Peyer's patch (tissue), 4 donors: ENCODE measurements around the gene SLC25A48. TPM values are rescaled to one million over a fixed set of nuclear protein-coding genes. Genes with fewer than 3 reads are reported as not detected.
"Not testable (repeated sequence)": the region's sequence is repeated elsewhere in the genome, so short reads cannot be mapped to it uniquely, and the experiment has no call there.

Source experiments
- DNase-seq, 3 donors: peaks; one replicate each; pipeline ENCODE4 v3.0.0-alpha.2; 2017 to 2019
- H3K27ac ChIP-seq, 4 donors: fragments of 200-600 bp; sonication (generic); one replicate each; pipeline ENCODE4 v1.5.1; 2016 to 2019
- H3K27me3 ChIP-seq, 2 donors: fragments of 200-600 bp; sonication (generic); one replicate each; pipeline ENCODE4 v1.5.1; 2019
- H3K36me3 ChIP-seq, 3 donors: fragments of 200-600 bp; sonication (generic); one replicate each; pipeline ENCODE4 v1.5.1; 2016 to 2019
- H3K4me1 ChIP-seq, 4 donors: fragments of 200-600 bp; sonication (generic); one replicate each; pipeline ENCODE4 v1.5.1; 2016 to 2019
- H3K4me3 ChIP-seq, 4 donors: fragments of 200-600 bp; sonication (generic); 1 replicate in 3 of 4; 2 replicates in 1 of 4; pipeline ENCODE4 v1.5.1; 2016 to 2019; ENCODE audit warnings: mild to moderate bottlenecking in 1 of 4
- H3K9me3 ChIP-seq, 4 donors: fragments of 200-600 bp; sonication (generic); one replicate each; pipeline ENCODE4 v1.5.1; 2016 to 2019; ENCODE audit warnings: mild to moderate bottlenecking in 1 of 4
- CTCF ChIP-seq, 6 experiments: fragments of 450-650 bp in 4 of 6; fragments of 200-600 bp in 2 of 6; sonication (generic) in 1 of 6; IDR thresholded peaks; one replicate each; pipeline ENCODE4 v1.5.1; 2017 to 2019; ENCODE audit warnings: antibody characterized with exemption in 6 of 6, mild to moderate bottlenecking in 3 of 6, moderate library complexity in 1 of 6
- POLR2A ChIP-seq, 2 donors: fragments of 450-650 bp; IDR thresholded peaks; one replicate each; pipeline ENCODE4 v1.5.1; 2017; ENCODE audit warnings: antibody characterized with exemption in 2 of 2, mild to moderate bottlenecking in 2 of 2, moderate library complexity in 2 of 2
- total RNA-seq, 4 donors: library from RNA; depleted of rRNA; stranded (reverse); fragments of >200 nt; gene quantifications; one replicate each; pipeline ENCODE4 v1.1.0, GENCODE V29; 2016

The SLC25A48 gene
- total RNA-seq, 4 donors from 2014 or later = 8.3 to 11.6 (median 10.3) TPM

DNA sequence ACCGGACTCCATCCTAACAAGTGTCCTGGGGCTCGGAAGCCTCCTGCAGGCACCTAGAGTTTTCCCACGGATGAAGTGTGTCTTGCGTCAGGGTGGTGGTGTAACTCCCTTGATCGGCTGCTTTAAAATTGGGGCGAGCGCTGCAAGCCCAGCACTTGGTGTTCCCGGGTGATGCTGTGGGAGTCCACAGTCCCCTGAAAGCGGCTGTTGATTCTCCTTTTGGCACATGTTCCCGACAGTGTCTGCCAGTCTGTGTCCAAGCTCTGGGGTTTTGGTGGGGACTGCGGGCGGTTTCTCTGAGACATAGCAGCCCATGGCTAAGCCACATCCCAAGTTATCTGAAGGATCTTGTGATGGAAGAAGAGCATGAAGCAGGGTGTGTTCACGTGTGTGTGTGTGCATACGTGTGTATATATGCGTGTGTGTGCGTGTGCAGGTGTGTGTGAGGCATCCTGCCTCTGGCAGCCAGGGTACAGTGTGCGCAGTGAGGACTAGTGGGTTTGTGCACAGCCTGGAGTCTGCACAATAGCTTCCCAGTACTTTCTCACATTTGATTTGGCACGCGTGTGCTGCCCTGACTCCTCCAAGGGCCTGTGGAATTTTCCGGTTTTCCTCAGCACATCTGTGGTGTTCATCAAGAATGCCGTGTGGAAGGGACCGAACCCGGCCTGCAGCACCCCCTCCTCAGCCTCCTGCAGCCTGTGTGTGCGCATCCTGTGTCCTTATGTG lies 16.9 kb downstream of the SLC25A48 start:
- Histone ChIP-seq H3K4me1 (no peaks in the 10 kb centered on the region), H3K4me3 (no peak overlapping the region), H3K36me3 (no peaks in the 10 kb centered on the region), H3K27me3 (no peaks in the 10 kb centered on the region), H3K9me3 (no peaks in the 10 kb centered on the region), H3K27ac (no peak overlapping the region)
- DNase-seq = peak in 2 of 3 donors; percentile 22 to 31
- no peak for TF ChIP-seq POLR2A (IDR thresholded peaks at IDR 0.05)

DNA sequence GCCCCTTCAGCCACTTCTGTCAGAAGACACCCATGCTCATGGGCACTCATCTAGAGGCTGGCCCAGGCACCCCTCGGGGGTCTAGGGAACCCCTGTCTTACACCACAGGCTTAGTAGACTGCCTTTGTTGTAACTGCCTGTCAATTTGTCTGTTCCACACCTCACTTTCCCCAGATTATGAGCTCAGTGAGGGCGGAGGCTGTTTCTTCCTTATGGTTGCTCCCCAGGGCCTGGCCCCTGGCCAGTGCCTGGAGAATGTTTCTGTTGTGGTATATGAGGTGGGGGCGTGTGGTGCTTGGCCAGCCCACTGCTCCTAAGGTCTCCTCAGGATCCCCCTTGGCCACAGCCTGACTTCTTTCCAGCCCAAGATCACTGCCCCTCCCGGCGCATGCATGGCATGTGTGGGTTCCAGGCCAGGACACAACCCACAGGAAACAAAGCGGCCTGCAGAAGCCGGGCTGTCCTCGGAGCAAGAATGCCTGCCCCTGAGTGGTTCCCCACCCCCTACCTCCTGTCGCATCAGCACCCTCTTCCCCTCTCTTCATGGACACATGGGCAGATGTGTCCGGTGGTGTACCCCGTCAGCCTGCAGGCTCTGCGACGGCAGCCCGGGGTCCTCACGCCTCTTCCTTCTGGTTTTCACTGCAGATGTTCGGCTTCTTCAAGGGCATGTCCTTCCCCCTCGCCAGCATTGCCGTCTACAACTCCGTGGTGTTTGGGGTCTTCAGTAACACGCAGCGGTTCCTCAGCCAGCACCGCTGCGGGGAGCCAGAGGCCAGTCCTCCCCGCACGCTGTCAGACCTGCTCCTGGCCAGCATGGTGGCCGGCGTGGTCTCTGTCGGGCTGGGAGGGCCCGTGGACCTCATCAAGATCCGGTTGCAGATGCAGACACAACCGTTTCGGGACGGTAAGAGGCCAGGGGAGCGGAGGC lies 17.7 kb downstream of the SLC25A48 start:
- DNase-seq = peak in 2 of 3 donors; percentile 37
- Histone ChIP-seq H3K27me3 (no peaks in the 10 kb centered on the region), H3K36me3 (no peaks in the 10 kb centered on the region), H3K4me3 (no peak overlapping the region), H3K9me3 (no peaks in the 10 kb centered on the region), H3K27ac (no peak overlapping the region), H3K4me1 (no peaks in the 10 kb centered on the region)
- TF ChIP-seq CTCF (IDR thresholded peaks at IDR 0.05) (no peak), POLR2A (IDR thresholded peaks at IDR 0.05) (no peak)

DNA sequence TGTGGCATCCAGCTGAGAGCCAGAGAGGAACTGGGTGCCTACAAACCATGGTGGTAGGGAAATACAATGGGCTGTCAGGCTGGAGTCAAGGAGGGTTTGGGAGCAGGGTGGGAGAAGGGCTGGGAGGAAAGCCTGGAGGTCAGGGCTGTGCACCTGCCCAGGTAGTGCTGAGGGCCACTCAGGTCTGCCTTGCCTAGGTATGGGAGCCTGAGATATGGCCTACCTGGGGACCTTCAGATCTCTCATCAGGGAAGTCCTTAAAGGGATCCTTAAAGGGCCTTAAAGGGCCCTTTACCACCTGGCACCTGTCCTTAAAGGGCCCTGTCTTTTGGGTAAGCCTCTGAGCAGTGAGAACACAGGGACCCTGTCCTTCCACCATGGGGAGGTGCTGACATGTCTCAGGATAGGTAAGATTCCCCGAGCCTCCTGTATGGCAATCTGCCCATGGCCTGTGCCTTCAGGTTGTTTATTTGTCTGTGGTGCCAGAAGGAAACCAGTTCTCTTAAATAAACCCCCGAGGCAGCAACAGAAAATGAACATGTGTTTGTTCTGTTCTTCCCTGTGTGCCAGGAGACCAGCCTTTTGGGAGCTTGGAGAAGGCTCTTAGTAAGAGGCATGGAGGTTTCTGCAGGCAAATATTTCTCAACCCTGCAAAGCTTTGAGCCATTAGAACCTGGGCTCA lies 23.3 kb downstream of the SLC25A48 start:
- Histone ChIP-seq H3K4me1 (no peaks in the 10 kb centered on the region), H3K9me3 (no peaks in the 10 kb centered on the region), H3K27me3 (no peaks in the 10 kb centered on the region), H3K4me3 (no peak overlapping the region), H3K27ac (no peak overlapping the region), H3K36me3 (no peaks in the 10 kb centered on the region)
- DNase-seq = peak in 1 of 3 donors; percentile 10
- TF ChIP-seq POLR2A (IDR thresholded peaks at IDR 0.05) = no peak

- H3K9me3 ChIP-seq, H3K4me3 ChIP-seq, H3K27me3 ChIP-seq, H3K36me3 ChIP-seq, DNase-seq, H3K27ac ChIP-seq, H3K4me1 ChIP-seq: not testable (repeated sequence)
Observed at GRCh38 chr5:135859186-135859585, 24.7 kb downstream of the SLC25A48 start.

- H3K36me3 ChIP-seq = no peaks in the 10 kb centered on the region
- no peak overlapping the region for H3K27ac ChIP-seq
- no peak overlapping the region for H3K4me3 ChIP-seq
- H3K4me1 ChIP-seq = no peaks in the 10 kb centered on the region
- no peak for TF ChIP-seq CTCF (IDR thresholded peaks at IDR 0.05)
- TF ChIP-seq POLR2A (IDR thresholded peaks at IDR 0.05) = no peak
- no peaks in the 10 kb centered on the region for H3K9me3 ChIP-seq
- DNase-seq = no peak
- no peaks in the 10 kb centered on the region for H3K27me3 ChIP-seq
Observed at GRCh38 chr5:135859641-135860040, 25.2 kb downstream of the SLC25A48 start.

DNA sequence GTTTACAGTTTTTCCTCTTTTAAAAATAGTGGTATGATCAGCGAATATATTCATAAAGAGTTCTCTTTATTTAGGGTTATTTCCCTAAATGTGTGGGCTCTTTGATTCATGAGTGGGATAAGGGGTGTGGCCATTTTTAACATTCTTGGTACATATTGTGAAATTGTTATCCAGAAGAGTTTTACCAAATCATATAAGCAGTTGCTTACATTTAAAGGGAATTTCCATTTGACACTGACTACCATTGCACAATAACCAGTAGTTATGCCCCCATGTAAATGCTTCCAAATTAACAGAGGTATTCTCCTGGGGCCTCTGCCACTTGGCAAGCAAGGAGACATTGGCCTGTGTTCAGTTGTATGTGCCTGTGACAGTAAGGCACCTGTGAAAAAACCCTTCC lies 27.2 kb downstream of the SLC25A48 start:
- Histone ChIP-seq H3K36me3 (no peaks in the 10 kb centered on the region), H3K27me3 (no peaks in the 10 kb centered on the region), H3K4me1 (no peaks in the 10 kb centered on the region), H3K27ac (no peak overlapping the region), H3K9me3 (no peaks in the 10 kb centered on the region), H3K4me3 (no peak overlapping the region)
- TF ChIP-seq POLR2A (IDR thresholded peaks at IDR 0.05) = no peak
- TF ChIP-seq CTCF (IDR thresholded peaks at IDR 0.05) = no peak
- no peak for DNase-seq

DNA sequence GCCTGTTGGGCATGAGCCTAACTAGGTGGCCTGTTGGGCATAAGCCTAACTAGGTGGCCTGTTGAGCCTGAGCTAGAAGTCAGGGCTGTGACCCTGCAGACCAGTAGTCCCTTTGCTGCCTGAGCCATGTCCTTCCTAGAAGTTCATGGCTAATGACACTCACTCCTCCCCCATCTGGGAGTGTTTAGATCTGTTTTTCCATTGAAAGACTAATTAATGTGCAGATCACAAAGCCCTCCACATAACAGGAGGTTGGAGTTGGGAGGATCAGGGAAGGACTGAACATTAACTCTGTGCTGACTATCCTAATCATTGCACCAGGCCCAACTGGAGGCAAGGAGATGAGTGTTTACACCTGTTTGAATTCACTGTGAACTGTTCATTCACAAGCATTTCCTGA lies 27.6 kb downstream of the SLC25A48 start:
- Histone ChIP-seq H3K9me3 (no peaks in the 10 kb centered on the region), H3K4me1 (peaks cover 0 to 3% (median 0%) of the 10 kb centered on the region in 4 donors), H3K36me3 (no peaks in the 10 kb centered on the region), H3K27ac (no peak overlapping the region), H3K27me3 (no peaks in the 10 kb centered on the region), H3K4me3 (no peak overlapping the region)
- no peak for TF ChIP-seq CTCF (IDR thresholded peaks at IDR 0.05)
- no peak for TF ChIP-seq POLR2A (IDR thresholded peaks at IDR 0.05)
- DNase-seq = no peak
